HEK293 (cell line): Measurements from ENCODE around the gene NTNG1.

ENCODE experiments used
- ATF2 ChIP-seq: fragments of 450-650 bp; formaldehyde crosslinking; IDR thresholded peaks from 2 replicates; pipeline ENCODE4 v1.5.1; 2016; ENCODE audit warnings: missing biosample characterization, missing genetic modification characterization, low read depth
- BCL11B ChIP-seq: fragments of 450-650 bp; formaldehyde crosslinking; IDR thresholded peaks from 2 replicates; pipeline ENCODE4 v1.5.1; 2016; ENCODE audit warnings: low read depth, missing biosample characterization, missing genetic modification characterization
- CTCF ChIP-seq: fragments of 450-650 bp; formaldehyde crosslinking; IDR thresholded peaks from 2 replicates; pipeline ENCODE4 v1.5.1; 2016; ENCODE audit warnings: missing biosample characterization, missing genetic modification characterization
- PATZ1 ChIP-seq: fragments of 450-650 bp; formaldehyde crosslinking; IDR thresholded peaks from 2 replicates; pipeline ENCODE4 v1.5.1; 2016; ENCODE audit warnings: missing biosample characterization, missing genetic modification characterization
- PRDM2 ChIP-seq: fragments of 450-650 bp; formaldehyde crosslinking; IDR thresholded peaks from 2 replicates; pipeline ENCODE4 v1.5.1; 2016; ENCODE audit warnings: missing biosample characterization, missing genetic modification characterization, borderline replicate concordance
- REST ChIP-seq: fragments of 450-650 bp; formaldehyde crosslinking; IDR thresholded peaks from 2 replicates; pipeline ENCODE4 v1.5.1; 2016; ENCODE audit warnings: missing biosample characterization, missing genetic modification characterization
- SALL2 ChIP-seq: fragments of 450-650 bp; formaldehyde crosslinking; IDR thresholded peaks from 2 replicates; pipeline ENCODE4 v1.5.0; 2017; ENCODE audit warnings: missing biosample characterization, mild to moderate bottlenecking, missing genetic modification characterization, borderline replicate concordance
- YY1 ChIP-seq: fragments of 450-650 bp; formaldehyde crosslinking; IDR thresholded peaks from 2 replicates; pipeline ENCODE4 v1.5.1; 2018; ENCODE audit warnings: missing biosample characterization, missing genetic modification characterization
- ZFP41 ChIP-seq: fragments of 450-650 bp; formaldehyde crosslinking; IDR thresholded peaks from 2 replicates; pipeline ENCODE4 v1.5.1; 2016; ENCODE audit warnings: missing biosample characterization, missing genetic modification characterization, borderline replicate concordance
- ZNF114 ChIP-seq: fragments of 450-650 bp; formaldehyde crosslinking; IDR thresholded peaks from 2 replicates; pipeline ENCODE4 v1.5.0; 2017; ENCODE audit warnings: missing biosample characterization, missing genetic modification characterization
- ZNF341 ChIP-seq: fragments of 450-650 bp; formaldehyde crosslinking; IDR thresholded peaks from 2 replicates; pipeline ENCODE4; 2016; ENCODE audit warnings: low read depth, missing biosample characterization, missing genetic modification characterization
- ZNF398 ChIP-seq: fragments of 450-650 bp; formaldehyde crosslinking; IDR thresholded peaks from 2 replicates; pipeline ENCODE4 v1.5.1; 2017; ENCODE audit warnings: missing biosample characterization, missing genetic modification characterization
- ZNF423 ChIP-seq: fragments of 450-650 bp; formaldehyde crosslinking; IDR thresholded peaks from 2 replicates; pipeline ENCODE4 v1.5.1; 2016; ENCODE audit warnings: missing biosample characterization, missing genetic modification characterization
- ZSCAN5A ChIP-seq: fragments of 450-650 bp; formaldehyde crosslinking; IDR thresholded peaks from 2 replicates; pipeline ENCODE4 v1.5.1; 2016; ENCODE audit warnings: missing biosample characterization, missing genetic modification characterization

- TF ChIP-seq YY1 (tag by site-specific recombination) (no peak), ZNF423 (tag by site-specific recombination) (no peak), ZNF398 (tag by site-specific recombination) (no peak), ATF2 (tag by site-specific recombination) (no peak), REST (tag by site-specific recombination) (no peak), CTCF (no peak), ZNF114 (tag by site-specific recombination) (no peak), ZSCAN5A (no peak), ZFP41 (tag by site-specific recombination) (no peak), PATZ1 (tag by site-specific recombination) (no peak), ZNF341 (tag by site-specific recombination) (no peak), PRDM2 (tag by site-specific recombination) (no peak), SALL2 (tag by site-specific recombination) (no peak), BCL11B (tag by site-specific recombination) (no peak)
Measured at GRCh38 chr1:107171333-107171732, 30.5 kb downstream of the NTNG1 start.
